Gastrocnemius medialis (tissue), 4 donors: Measurements from ENCODE around the gene RUNX1. TPM values are rescaled to one million over a fixed set of nuclear protein-coding genes. Genes with fewer than 3 reads are reported as not detected.
A peak's percentile ranks its signal among the peaks of the same experiment; 100 is the strongest.

Source experiments
- ATAC-seq, 2 donors: fragments of 150-250 bp; one replicate each; pipeline ENCODE4 v1.9.1; 2016
- DNase-seq, 2 donors: peaks; one replicate each; pipeline ENCODE4 v3.0.0-alpha.2; 2019
- H3K27ac ChIP-seq, 4 donors: fragments of 200-600 bp; sonication (generic); 1 replicate in 1 of 4; 2 replicates in 3 of 4; pipeline ENCODE4 v1.5.1; 2016 to 2018; ENCODE audit warnings: mild to moderate bottlenecking in 2 of 4, moderate library complexity in 1 of 4
- H3K27me3 ChIP-seq, 3 donors: fragments of 200-600 bp; sonication (generic) in 2 of 3; 1 replicate in 1 of 3; 2 replicates in 2 of 3; pipeline versions ENCODE4 v1.5.1 to v1.6.0; 2016 to 2019; ENCODE audit warnings: mild to moderate bottlenecking in 1 of 3, moderate library complexity in 1 of 3
- H3K36me3 ChIP-seq, 2 donors: fragments of 200-600 bp; sonication (generic) in 1 of 2; one replicate each; pipeline ENCODE4 v1.5.1; 2017 to 2018
- H3K4me1 ChIP-seq, 2 donors: fragments of 200-600 bp; sonication (generic) in 1 of 2; one replicate each; pipeline ENCODE4 v1.5.1; 2016 to 2017; ENCODE audit warnings: mild to moderate bottlenecking in 2 of 2
- H3K4me3 ChIP-seq, 4 donors: fragments of 200-600 bp; sonication (generic) in 3 of 4; 1 replicate in 1 of 4; 2 replicates in 3 of 4; pipeline ENCODE4 v1.5.1; 2016 to 2019; ENCODE audit warnings: mild to moderate bottlenecking in 2 of 4
- H3K9me3 ChIP-seq, 3 donors: fragments of 200-600 bp; sonication (generic) in 2 of 3; 1 replicate in 1 of 3; 2 replicates in 2 of 3; pipeline ENCODE4 v1.5.1; 2016 to 2019
- CTCF ChIP-seq, 5 experiments: fragments of 450-650 bp in 3 of 5; fragments of 200-600 bp in 2 of 5; sonication (generic) in 2 of 5; IDR thresholded peaks in 4 of 5; conservative IDR thresholded peaks in 1 of 5; 1 replicate in 4 of 5; 2 replicates in 1 of 5; pipeline ENCODE4 v1.5.1; 2016 to 2019; ENCODE audit warnings: antibody characterized with exemption in 5 of 5, mild to moderate bottlenecking in 3 of 5, moderate library complexity in 3 of 5
- POLR2A ChIP-seq, 2 donors: fragments of 450-650 bp; IDR thresholded peaks; one replicate each; pipeline ENCODE4 v1.6.1; 2017; ENCODE audit warnings: antibody characterized with exemption in 2 of 2, mild to moderate bottlenecking in 2 of 2, moderate library complexity in 2 of 2
- in situ Hi-C, 4 donors: fragments of 200-750 bp; cut with MboI; loops; one replicate each; pipeline versions ENCODE4 v1.15.0 to v1.8.0; 2017; ENCODE audit warnings: low sequenced_read_pairs in 4 of 4
- intact Hi-C: fragments of 100-400 bp; cut with DNase I; formaldehyde crosslinking; loops from one replicate; pipeline ENCODE4 v1.15.1; 2023; ENCODE audit warnings: low total_unique reads
- total RNA-seq, 4 donors: library from RNA; depleted of rRNA; stranded (reverse); fragments of >200 nt; gene quantifications; one replicate each; pipeline versions ENCODE4 v1.1.0 to v1.2.3, GENCODE V29; 2016

RUNX1 gene
- total RNA-seq, 4 donors from 2014 or later, result 8.0 to 20.9 (median 10.6) TPM

- in situ Hi-C loops, result loop anchor here in 2 of 4 donors (25.0 kb wide), 2 partner anchors 239 to 264 kb away; no protein-coding TSS in a partner anchor
- no peaks in the 10 kb centered on the region for H3K27me3 ChIP-seq
- DNase-seq, result no peak
- H3K4me1 ChIP-seq, result no peaks in the 10 kb centered on the region
- no peak overlapping the region for H3K27ac ChIP-seq
- ATAC-seq, result no peak
- H3K9me3 ChIP-seq, result no peaks in the 10 kb centered on the region
- no peaks in the 10 kb centered on the region for H3K36me3 ChIP-seq
- intact Hi-C loops, result no loop called here
- TF ChIP-seq POLR2A (IDR thresholded peaks at IDR 0.05) (no peak), CTCF (IDR thresholded peaks at IDR 0.05 in 4 of 5, conservative IDR thresholded peaks at IDR 0.05 in 1 of 5) (no peak)
- H3K4me3 ChIP-seq, result peak overlapping the region in 3 of 4 donors; percentile 4 to 43 (median 21)
These were observed 23.0 kb downstream of the RUNX1 start for GRCh38 chr21:35026153-35026500.

GRCh38 chr21:35025206-35026152, 23.6 kb downstream of the RUNX1 start:
- intact Hi-C loops, result no loop called here
- Histone ChIP-seq H3K9me3 (no peaks in the 10 kb centered on the region), H3K36me3 (no peaks in the 10 kb centered on the region), H3K4me1 (no peaks in the 10 kb centered on the region), H3K27ac (no peak overlapping the region), H3K4me3 (no peak overlapping the region), H3K27me3 (no peaks in the 10 kb centered on the region)
- in situ Hi-C loops, result loop anchor here in 2 of 4 donors (25.0 kb wide), 2 partner anchors 238 to 263 kb away; no protein-coding TSS in a partner anchor
- TF ChIP-seq CTCF (IDR thresholded peaks at IDR 0.05 in 4 of 5, conservative IDR thresholded peaks at IDR 0.05 in 1 of 5), result no peak
- no peak for TF ChIP-seq POLR2A (IDR thresholded peaks at IDR 0.05)
- DNase-seq (no peak), ATAC-seq (no peak)

GRCh38 chr21:35024513-35024912, 24.6 kb downstream of the RUNX1 start:
- intact Hi-C loops (no loop called here), in situ Hi-C loops (no loop called here)
- Histone ChIP-seq H3K4me3 (no peak overlapping the region), H3K4me1 (no peaks in the 10 kb centered on the region), H3K9me3 (no peaks in the 10 kb centered on the region), H3K27me3 (no peaks in the 10 kb centered on the region), H3K27ac (no peak overlapping the region), H3K36me3 (no peaks in the 10 kb centered on the region)
- no peak for DNase-seq
- TF ChIP-seq CTCF (IDR thresholded peaks at IDR 0.05 in 4 of 5, conservative IDR thresholded peaks at IDR 0.05 in 1 of 5), result no peak
- TF ChIP-seq POLR2A (IDR thresholded peaks at IDR 0.05), result no peak
- no peak for ATAC-seq

- no peak for ATAC-seq
- Histone ChIP-seq H3K36me3 (no peaks in the 10 kb centered on the region), H3K4me3 (no peak overlapping the region), H3K4me1 (no peaks in the 10 kb centered on the region), H3K27ac (no peak overlapping the region), H3K9me3 (no peaks in the 10 kb centered on the region), H3K27me3 (no peaks in the 10 kb centered on the region)
- in situ Hi-C loops, result no loop called here
- DNase-seq, result no peak
- intact Hi-C loops, result no loop called here
- TF ChIP-seq POLR2A (IDR thresholded peaks at IDR 0.05) (no peak), CTCF (IDR thresholded peaks at IDR 0.05 in 4 of 5, conservative IDR thresholded peaks at IDR 0.05 in 1 of 5) (no peak)
These were observed 25.1 kb downstream of the RUNX1 start for GRCh38 chr21:35024071-35024420.
